MCF 10A (cell line): ENCODE measurements around the gene LRRK1. TPM values are rescaled to one million over a fixed set of nuclear protein-coding genes. Genes with fewer than 3 reads are reported as not detected.

Experiments used
- BruUV-seq: library from RNA; stranded (reverse); fragments of 400-500 nt; replicated peaks from 2 replicates; lab custom pipeline; 2021; lab: Mats Ljungman, UMichigan
- CTCF ChIA-PET: fragments of 300-600 bp; sonication (Branson Sonifier 250); formaldehyde crosslinking; extraction: SDS; loops from one replicate; lab custom pipeline; 2021; ENCODE audit warnings: antibody characterized with exemption, inconsistent platforms; lab: Yijun Ruan, JAX
- POLR2A ChIA-PET: fragments of 300-600, 350-650 bp; sonication (Branson Sonifier 250); formaldehyde crosslinking; extraction: SDS; loops from one replicate; lab custom pipeline; 2020; ENCODE audit warnings: antibody characterized with exemption, inconsistent platforms; lab: Yijun Ruan, JAX
- DNase-seq: peaks from one replicate; pipeline ENCODE4 v3.0.0-alpha.2; 2018; ENCODE audit not compliant: unreplicated experiment
- H3K27ac Mint-ChIP-seq: one replicate; pipeline ENCODE4 v1.8.0; 2022; ENCODE audit warnings: mild to moderate bottlenecking, low read depth, mixed read lengths; ENCODE audit not compliant: unreplicated experiment
- H3K27me3 Mint-ChIP-seq: one replicate; pipeline ENCODE4 v1.8.0; 2022; ENCODE audit warnings: mixed read lengths; ENCODE audit not compliant: insufficient read depth, unreplicated experiment
- H3K36me3 Mint-ChIP-seq: one replicate; pipeline ENCODE4 v1.8.0; 2022; ENCODE audit warnings: mild to moderate bottlenecking, moderate library complexity, mixed read lengths; ENCODE audit not compliant: insufficient read depth, unreplicated experiment
- H3K4me1 Mint-ChIP-seq: one replicate; pipeline ENCODE4 v1.8.0; 2022; ENCODE audit warnings: mixed read lengths; ENCODE audit not compliant: insufficient read depth, unreplicated experiment
- H3K4me3 Mint-ChIP-seq: one replicate; pipeline ENCODE4 v1.8.0; 2022; ENCODE audit warnings: mild to moderate bottlenecking, moderate library complexity, mixed read lengths; ENCODE audit not compliant: unreplicated experiment
- H3K9me3 Mint-ChIP-seq: one replicate; pipeline ENCODE4 v1.8.0; 2022; ENCODE audit warnings: mixed read lengths; ENCODE audit not compliant: unreplicated experiment
- intact Hi-C: fragments of 100-400 bp; cut with micrococcal nuclease; formaldehyde crosslinking; loops from 2 replicates; pipeline ENCODE4 v1.14.1; 2022
- total RNA-seq: library from RNA; stranded (reverse); gene quantifications from 2 replicates; pipeline ENCODE4 v1.2.3, GENCODE V29; 2022
- TF ChIP-seq, protein P1 (sequence below): fragments of 200-600 bp; IDR thresholded peaks from one replicate; pipeline ENCODE4 v1.8.0; 2022; ENCODE audit warnings: antibody characterized with exemption, mild to moderate bottlenecking; ENCODE audit not compliant: unreplicated experiment

LRRK1 gene
- total RNA-seq, 1 experiment from 2014 or later: 15.4 TPM

DNA sequence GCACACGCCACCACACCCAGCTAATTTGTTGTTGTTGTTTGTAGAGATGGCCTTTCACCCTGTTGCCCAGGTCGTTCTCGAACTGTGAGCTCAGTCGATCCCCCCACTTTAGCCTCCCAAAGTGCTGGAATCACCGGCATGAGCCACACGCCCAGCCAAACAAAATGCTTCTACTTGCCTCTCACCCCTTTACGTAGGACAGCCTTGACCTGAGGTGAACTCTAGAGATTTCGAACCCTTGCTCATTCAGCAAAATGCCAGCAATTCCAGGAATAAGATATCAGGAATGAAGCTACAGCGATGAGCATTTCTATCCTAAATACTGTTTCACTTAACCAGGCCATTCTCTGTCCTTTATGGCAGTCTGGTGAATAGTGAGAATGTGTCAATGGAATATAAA, 135.0 kb downstream of the LRRK1 start:
- DNase-seq: no peak
- Mint-ChIP-seq H3K27me3 (no peaks in the 10 kb centered on the region), H3K27ac (no peak overlapping the region), H3K4me3 (no peak overlapping the region), H3K36me3 (peaks cover 29% of the 10 kb centered on the region), H3K4me1 (no peaks in the 10 kb centered on the region), H3K9me3 (no peaks in the 10 kb centered on the region)
- BruUV-seq: no TSS peak
- CTCF ChIA-PET: interaction anchor here (1.0 kb wide), 1 partner anchor 204 kb away, joined by 5 read pairs; no protein-coding TSS in a partner anchor
- POLR2A ChIA-PET: no interaction called here
- intact Hi-C loops: no loop called here
- TF ChIP-seq, protein P1, sequence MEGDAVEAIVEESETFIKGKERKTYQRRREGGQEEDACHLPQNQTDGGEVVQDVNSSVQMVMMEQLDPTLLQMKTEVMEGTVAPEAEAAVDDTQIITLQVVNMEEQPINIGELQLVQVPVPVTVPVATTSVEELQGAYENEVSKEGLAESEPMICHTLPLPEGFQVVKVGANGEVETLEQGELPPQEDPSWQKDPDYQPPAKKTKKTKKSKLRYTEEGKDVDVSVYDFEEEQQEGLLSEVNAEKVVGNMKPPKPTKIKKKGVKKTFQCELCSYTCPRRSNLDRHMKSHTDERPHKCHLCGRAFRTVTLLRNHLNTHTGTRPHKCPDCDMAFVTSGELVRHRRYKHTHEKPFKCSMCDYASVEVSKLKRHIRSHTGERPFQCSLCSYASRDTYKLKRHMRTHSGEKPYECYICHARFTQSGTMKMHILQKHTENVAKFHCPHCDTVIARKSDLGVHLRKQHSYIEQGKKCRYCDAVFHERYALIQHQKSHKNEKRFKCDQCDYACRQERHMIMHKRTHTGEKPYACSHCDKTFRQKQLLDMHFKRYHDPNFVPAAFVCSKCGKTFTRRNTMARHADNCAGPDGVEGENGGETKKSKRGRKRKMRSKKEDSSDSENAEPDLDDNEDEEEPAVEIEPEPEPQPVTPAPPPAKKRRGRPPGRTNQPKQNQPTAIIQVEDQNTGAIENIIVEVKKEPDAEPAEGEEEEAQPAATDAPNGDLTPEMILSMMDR: no peak

DNA sequence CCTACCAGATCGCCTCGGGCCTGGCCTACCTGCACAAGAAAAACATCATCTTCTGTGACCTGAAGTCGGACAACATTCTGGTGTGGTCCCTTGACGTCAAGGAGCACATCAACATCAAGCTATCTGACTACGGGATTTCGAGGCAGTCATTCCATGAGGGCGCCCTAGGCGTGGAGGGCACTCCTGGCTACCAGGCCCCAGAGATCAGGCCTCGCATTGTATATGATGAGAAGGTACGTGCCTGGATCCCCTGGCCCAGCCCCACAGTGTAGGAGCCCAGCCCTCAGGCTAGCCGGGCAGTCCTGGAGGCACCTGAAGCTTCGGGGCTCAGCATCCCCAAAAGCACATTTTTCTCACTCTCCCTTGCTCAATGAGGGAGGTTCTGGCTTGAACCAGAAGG, 135.8 kb downstream of the LRRK1 start:
- H3K4me1 Mint-ChIP-seq: no peaks in the 10 kb centered on the region
- H3K36me3 Mint-ChIP-seq: peaks cover 38% of the 10 kb centered on the region
- no peak overlapping the region for H3K27ac Mint-ChIP-seq
- no peaks in the 10 kb centered on the region for H3K9me3 Mint-ChIP-seq
- intact Hi-C loops: no loop called here
- DNase-seq: no peak
- ChIA-PET POLR2A (no interaction called here), CTCF (interaction anchor here (0.5 kb wide), 1 partner anchor 15 kb away, joined by 4 read pairs; no protein-coding TSS in a partner anchor)
- TF ChIP-seq, protein P1: no peak
- no peaks in the 10 kb centered on the region for H3K27me3 Mint-ChIP-seq
- H3K4me3 Mint-ChIP-seq: no peak overlapping the region
- no TSS peak for BruUV-seq

DNA sequence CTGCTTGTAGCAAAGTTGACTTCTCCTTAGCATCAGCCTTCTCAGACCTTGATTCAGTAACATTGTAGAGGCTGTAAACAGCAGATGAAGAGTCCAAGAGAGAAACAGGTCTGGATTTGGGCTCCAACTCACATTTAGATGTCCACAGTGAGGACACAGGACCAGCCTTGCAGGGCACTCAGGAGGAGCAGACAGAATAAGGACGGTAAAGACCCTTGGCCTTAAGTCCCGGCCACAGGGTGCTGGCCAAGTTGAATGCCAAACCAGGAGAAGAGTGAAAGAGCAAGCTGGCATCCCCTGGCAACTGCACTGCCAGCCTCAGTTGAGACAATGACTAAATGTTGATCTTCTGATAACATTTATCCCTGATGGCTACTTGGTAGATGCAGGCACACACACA, 136.3 kb downstream of the LRRK1 start:
- peaks cover 42% of the 10 kb centered on the region for H3K36me3 Mint-ChIP-seq
- H3K9me3 Mint-ChIP-seq: no peaks in the 10 kb centered on the region
- ChIA-PET POLR2A (no interaction called here), CTCF (no interaction called here)
- DNase-seq: no peak
- no peak overlapping the region for H3K27ac Mint-ChIP-seq
- no peaks in the 10 kb centered on the region for H3K27me3 Mint-ChIP-seq
- BruUV-seq: no TSS peak
- H3K4me1 Mint-ChIP-seq: no peaks in the 10 kb centered on the region
- intact Hi-C loops: no loop called here
- no peak overlapping the region for H3K4me3 Mint-ChIP-seq
- TF ChIP-seq, protein P1: no peak

DNA sequence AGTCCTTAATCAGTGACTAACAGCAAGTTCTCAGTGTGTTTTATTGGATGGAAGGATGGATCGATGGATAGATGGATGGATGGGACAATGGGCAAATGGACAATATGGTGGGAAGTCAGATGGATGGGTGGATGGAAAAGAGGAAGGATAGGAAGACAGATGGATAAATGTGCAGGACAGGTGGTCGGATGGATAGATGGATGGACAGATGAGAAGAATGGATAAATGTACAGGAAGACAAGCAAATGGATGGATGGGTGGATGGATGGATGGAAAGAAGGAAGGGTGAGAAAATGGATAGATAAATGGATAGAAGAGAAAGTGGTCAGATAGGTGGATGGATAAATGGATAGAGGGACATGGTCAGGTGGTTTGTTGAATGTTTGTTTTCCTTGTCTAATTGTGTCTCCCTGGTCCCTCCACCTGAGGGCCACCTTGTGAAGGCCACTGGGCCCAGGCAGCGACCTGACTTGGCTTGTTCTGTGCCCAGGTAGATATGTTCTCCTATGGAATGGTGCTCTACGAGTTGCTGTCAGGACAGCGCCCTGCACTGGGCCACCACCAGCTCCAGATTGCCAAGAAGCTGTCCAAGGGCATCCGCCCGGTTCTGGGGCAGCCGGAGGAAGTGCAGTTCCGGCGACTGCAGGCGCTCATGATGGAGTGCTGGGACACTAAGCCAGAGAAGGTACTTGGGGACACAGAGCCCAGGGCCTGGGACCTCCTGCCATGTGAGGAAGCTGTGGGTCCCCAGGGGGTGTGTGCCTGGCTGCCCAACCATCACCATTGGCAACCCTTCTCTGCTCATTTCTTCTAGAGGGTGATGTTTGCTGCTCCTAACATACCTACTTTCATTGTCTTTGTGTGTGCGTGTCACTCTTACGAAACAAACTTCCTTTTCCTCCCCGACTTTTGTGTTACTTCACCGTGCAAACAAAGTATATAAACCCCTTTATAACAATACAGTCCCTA, 137.5 kb downstream of the LRRK1 start:
- H3K9me3 Mint-ChIP-seq: no peaks in the 10 kb centered on the region
- TF ChIP-seq, protein P1: no peak
- CTCF ChIA-PET: interaction anchor here (1.4 kb wide), 1 partner anchor 48 kb away, joined by 4 read pairs; no protein-coding TSS in a partner anchor
- POLR2A ChIA-PET: no interaction called here
- intact Hi-C loops: no loop called here
- no peak for DNase-seq
- peaks cover 42% of the 10 kb centered on the region for H3K36me3 Mint-ChIP-seq
- BruUV-seq: no TSS peak
- no peaks in the 10 kb centered on the region for H3K27me3 Mint-ChIP-seq
- H3K4me3 Mint-ChIP-seq: no peak overlapping the region
- H3K27ac Mint-ChIP-seq: no peak overlapping the region
- no peaks in the 10 kb centered on the region for H3K4me1 Mint-ChIP-seq
